HG03442 (cell line): ENCODE data around the gene RRM1.
"Not testable (repeated sequence)": the region's sequence is repeated elsewhere in the genome, so short reads cannot be mapped to it uniquely, and the experiment has no call there.

Source experiments
- ATAC-seq: cut with Tn5 transposase; IDR thresholded peaks from one replicate; pipeline ENCODE4 v1.9.1; 2021; ENCODE audit warnings: mild to moderate bottlenecking, moderate library complexity; ENCODE audit not compliant: unreplicated experiment

RRM1 gene

GRCh38 chr11:4076774-4077173 lies 17.8 kb upstream of the RRM1 start:
- ATAC-seq, result no peak

- ATAC-seq, result no peak
Observed at GRCh38 chr11:4083198-4083597, 11.4 kb upstream of the RRM1 start.

- no peak for ATAC-seq
Observed at GRCh38 chr11:4084406-4085125, 10.0 kb upstream of the RRM1 start.

GRCh38 chr11:4085575-4085974 lies 9.0 kb upstream of the RRM1 start:
- ATAC-seq, result no peak

GRCh38 chr11:4086575-4087353 lies 7.8 kb upstream of the RRM1 start:
- ATAC-seq, result no peak

GRCh38 chr11:4087551-4087950 lies 7.0 kb upstream of the RRM1 start:
- no peak for ATAC-seq

GRCh38 chr11:4090258-4090657 lies 4.3 kb upstream of the RRM1 start:
- no peak for ATAC-seq

- no peak for ATAC-seq
Observed at GRCh38 chr11:4092026-4092425, 2.6 kb upstream of the RRM1 start.

GRCh38 chr11:4093519-4094347 lies 866 bp upstream of the RRM1 start:
- ATAC-seq, result no peak

- no peak for ATAC-seq
Observed at GRCh38 chr11:4095509-4096230, 1.1 kb downstream of the RRM1 start.

- ATAC-seq, result no peak
Observed at GRCh38 chr11:4098026-4098621, 3.5 kb downstream of the RRM1 start.

- ATAC-seq, result no peak
Observed at GRCh38 chr11:4102711-4103110, 8.1 kb downstream of the RRM1 start.

- ATAC-seq, result no peak
Observed at GRCh38 chr11:4103269-4103668, 8.7 kb downstream of the RRM1 start.

GRCh38 chr11:4105916-4106315 lies 11.3 kb downstream of the RRM1 start:
- ATAC-seq, result no peak

GRCh38 chr11:4111834-4112233 lies 17.2 kb downstream of the RRM1 start:
- ATAC-seq, result no peak

GRCh38 chr11:4115128-4115527 lies 20.5 kb downstream of the RRM1 start:
- ATAC-seq, result no peak

- ATAC-seq, result no peak
Observed at GRCh38 chr11:4118107-4118506, 23.5 kb downstream of the RRM1 start.

- no peak for ATAC-seq
Observed at GRCh38 chr11:4123218-4123617, 28.6 kb downstream of the RRM1 start.

- no peak for ATAC-seq
Observed at GRCh38 chr11:4125141-4125540, 30.5 kb downstream of the RRM1 start.

- no peak for ATAC-seq
Observed at GRCh38 chr11:4127357-4127756, 32.8 kb downstream of the RRM1 start.

GRCh38 chr11:4130219-4130618 lies 35.6 kb downstream of the RRM1 start:
- ATAC-seq, result not testable (repeated sequence)
